Tibial artery (tissue), 4 donors: Measurements from ENCODE around the gene HPS1.

ENCODE experiments used
- DNase-seq, 2 donors: peaks; one replicate each; pipeline ENCODE4 v3.0.0-alpha.2; 2019
- H3K27ac ChIP-seq, 2 donors: fragments of 200-600 bp; sonication (generic) in 1 of 2; 1 replicate in 1 of 2; 2 replicates in 1 of 2; pipeline ENCODE4 v1.5.1; 2018 to 2019; ENCODE audit warnings: mild to moderate bottlenecking in 1 of 2
- H3K27me3 ChIP-seq, 2 donors: fragments of 200-600 bp; sonication (generic) in 1 of 2; one replicate each; pipeline versions ENCODE4 v1.5.1 to v1.6.0; 2016 to 2019
- H3K36me3 ChIP-seq, 3 donors: fragments of 200-600 bp; sonication (generic) in 2 of 3; one replicate each; pipeline ENCODE4 v1.5.1; 2016 to 2019; ENCODE audit warnings: mild to moderate bottlenecking in 2 of 3
- H3K4me1 ChIP-seq, 4 donors: fragments of 200-600 bp; sonication (generic) in 2 of 4; 1 replicate in 3 of 4; 2 replicates in 1 of 4; pipeline ENCODE4 v1.5.1; 2016 to 2019
- H3K4me3 ChIP-seq, 2 donors: fragments of 200-600 bp; sonication (generic) in 1 of 2; 1 replicate in 1 of 2; 2 replicates in 1 of 2; pipeline ENCODE4 v1.5.1; 2018 to 2019; ENCODE audit warnings: mild to moderate bottlenecking in 2 of 2
- H3K9me3 ChIP-seq, 3 donors: fragments of 200-600 bp; sonication (generic) in 1 of 3; one replicate each; pipeline ENCODE4 v1.5.1; 2016 to 2019
- intact Hi-C: fragments of 100-400 bp; cut with DNase I; formaldehyde crosslinking; loops from one replicate; pipeline ENCODE4 v1.15.0; 2023; ENCODE audit warnings: low total_unique reads
- TF ChIP-seq, protein P1 (sequence below), 2 experiments: fragments of 200-600 bp in 1 of 2; fragments of 450-650 bp in 1 of 2; IDR thresholded peaks; one replicate each; pipeline ENCODE4 v1.5.1; 2017 to 2019; ENCODE audit warnings: antibody characterized with exemption in 2 of 2, mild to moderate bottlenecking in 1 of 2, moderate library complexity in 1 of 2

The HPS1 gene

DNA sequence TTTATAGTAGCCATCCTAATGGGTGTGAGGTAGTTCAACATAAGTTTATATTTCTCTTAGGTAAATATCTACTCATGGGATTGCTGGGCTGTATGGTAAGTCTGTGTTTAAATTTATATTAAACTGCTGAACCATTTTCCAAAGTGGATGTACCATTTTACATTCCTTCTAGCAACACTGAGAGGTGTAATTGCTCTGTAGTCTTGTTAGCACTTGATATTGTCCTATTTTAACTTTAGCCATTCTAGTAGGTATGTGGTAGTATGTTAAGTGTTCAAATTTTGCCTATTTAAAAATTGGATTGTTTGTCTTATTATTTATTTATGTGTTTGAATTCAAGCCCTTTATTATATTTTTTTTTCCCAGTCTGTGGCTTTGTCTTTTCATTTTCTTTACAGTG is 2.6 kb upstream of the HPS1 start:
- Histone ChIP-seq H3K27ac (no peak overlapping the region), H3K4me3 (no peak overlapping the region), H3K27me3 (no peaks in the 10 kb centered on the region), H3K9me3 (no peaks in the 10 kb centered on the region), H3K4me1 (peaks cover 0 to 27% (median 13%) of the 10 kb centered on the region in 4 donors), H3K36me3 (peaks cover 3 to 11% (median 6%) of the 10 kb centered on the region in 3 donors)
- no peak for DNase-seq
- intact Hi-C loops = no loop called here
- TF ChIP-seq, protein P1, sequence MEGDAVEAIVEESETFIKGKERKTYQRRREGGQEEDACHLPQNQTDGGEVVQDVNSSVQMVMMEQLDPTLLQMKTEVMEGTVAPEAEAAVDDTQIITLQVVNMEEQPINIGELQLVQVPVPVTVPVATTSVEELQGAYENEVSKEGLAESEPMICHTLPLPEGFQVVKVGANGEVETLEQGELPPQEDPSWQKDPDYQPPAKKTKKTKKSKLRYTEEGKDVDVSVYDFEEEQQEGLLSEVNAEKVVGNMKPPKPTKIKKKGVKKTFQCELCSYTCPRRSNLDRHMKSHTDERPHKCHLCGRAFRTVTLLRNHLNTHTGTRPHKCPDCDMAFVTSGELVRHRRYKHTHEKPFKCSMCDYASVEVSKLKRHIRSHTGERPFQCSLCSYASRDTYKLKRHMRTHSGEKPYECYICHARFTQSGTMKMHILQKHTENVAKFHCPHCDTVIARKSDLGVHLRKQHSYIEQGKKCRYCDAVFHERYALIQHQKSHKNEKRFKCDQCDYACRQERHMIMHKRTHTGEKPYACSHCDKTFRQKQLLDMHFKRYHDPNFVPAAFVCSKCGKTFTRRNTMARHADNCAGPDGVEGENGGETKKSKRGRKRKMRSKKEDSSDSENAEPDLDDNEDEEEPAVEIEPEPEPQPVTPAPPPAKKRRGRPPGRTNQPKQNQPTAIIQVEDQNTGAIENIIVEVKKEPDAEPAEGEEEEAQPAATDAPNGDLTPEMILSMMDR (IDR thresholded peaks at IDR 0.05) = no peak

DNA sequence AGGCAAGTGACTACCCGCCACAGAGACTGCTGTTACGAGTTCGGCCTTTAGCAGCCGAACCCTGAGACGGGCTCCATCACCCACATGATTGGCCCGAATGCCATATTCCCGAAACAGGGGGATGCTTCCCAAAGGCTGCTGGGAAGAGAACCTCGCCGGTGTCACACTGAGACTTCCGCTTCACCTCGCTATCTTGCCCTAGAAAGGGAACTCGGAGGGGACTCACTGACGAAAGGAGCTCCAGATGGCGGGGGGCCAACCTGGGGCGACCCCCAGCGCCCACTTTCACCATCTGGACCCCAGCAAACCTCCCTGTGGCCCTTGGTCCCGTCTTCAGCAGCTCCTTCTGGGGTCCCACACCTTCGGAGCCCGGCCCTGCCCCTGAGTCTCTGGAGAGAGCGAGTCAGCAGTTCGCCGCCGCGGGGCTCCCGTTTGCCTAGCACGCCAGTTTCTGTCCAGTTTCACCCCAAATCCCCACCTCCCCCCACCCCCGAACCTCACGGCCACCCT is 529 bp downstream of the HPS1 start:
- H3K36me3 ChIP-seq = peaks cover 13 to 33% (median 16%) of the 10 kb centered on the region in 3 donors

DNA sequence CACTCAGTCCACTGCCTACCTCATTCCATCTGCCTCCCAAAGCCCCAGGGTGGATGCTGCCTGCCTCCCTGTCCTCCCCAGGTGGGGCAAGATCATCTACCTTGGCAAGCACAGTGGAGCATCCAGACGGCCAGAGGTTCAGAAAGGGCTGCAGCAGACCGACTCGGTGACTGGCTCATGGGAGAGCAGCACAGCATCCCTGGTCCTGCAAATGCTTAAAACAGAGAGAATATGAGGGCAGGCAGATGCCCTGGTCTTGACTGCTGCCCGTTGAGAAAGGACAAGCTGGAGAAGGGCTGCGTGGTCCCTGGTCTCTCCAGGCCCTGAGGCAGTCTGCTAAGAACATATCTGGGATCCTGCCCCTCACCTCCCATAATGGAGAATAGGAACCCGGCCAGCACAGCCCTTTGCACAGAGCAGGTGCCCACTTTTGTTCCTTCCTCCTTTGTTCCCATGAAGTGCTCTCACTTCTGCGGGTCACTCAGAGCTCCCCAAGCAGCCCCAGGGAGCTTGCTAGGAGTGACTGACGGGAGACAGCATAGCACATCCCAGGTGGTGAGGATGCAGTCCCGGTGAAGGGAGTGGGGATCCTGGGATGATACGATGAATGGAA is 1.4 kb downstream of the HPS1 start:
- H3K4me3 ChIP-seq = peak overlapping the region; percentile 67 to 76
- TF ChIP-seq, protein P1 (IDR thresholded peaks at IDR 0.05) = no peak
- peak overlapping the region; percentile 84 to 92 for H3K27ac ChIP-seq
- no peaks in the 10 kb centered on the region for H3K27me3 ChIP-seq
- peaks cover 14 to 36% (median 16%) of the 10 kb centered on the region in 3 donors for H3K36me3 ChIP-seq
- DNase-seq = no peak
- intact Hi-C loops = no loop called here
- peaks cover 0 to 27% (median 13%) of the 10 kb centered on the region in 4 donors for H3K4me1 ChIP-seq
- no peaks in the 10 kb centered on the region for H3K9me3 ChIP-seq

More for the DNA sequence above, 529 bp downstream of the HPS1 start:
- no peaks in the 10 kb centered on the region for H3K27me3 ChIP-seq
- H3K9me3 ChIP-seq = no peaks in the 10 kb centered on the region
- TF ChIP-seq, protein P1 (IDR thresholded peaks at IDR 0.05) = no peak
- peak overlapping the region; percentile 67 to 76 for H3K4me3 ChIP-seq
- peak overlapping the region; percentile 84 to 92 for H3K27ac ChIP-seq
- intact Hi-C loops = no loop called here
- peaks cover 0 to 27% (median 13%) of the 10 kb centered on the region in 4 donors for H3K4me1 ChIP-seq
- DNase-seq = peak in 1 of 2 donors; percentile 50

DNA sequence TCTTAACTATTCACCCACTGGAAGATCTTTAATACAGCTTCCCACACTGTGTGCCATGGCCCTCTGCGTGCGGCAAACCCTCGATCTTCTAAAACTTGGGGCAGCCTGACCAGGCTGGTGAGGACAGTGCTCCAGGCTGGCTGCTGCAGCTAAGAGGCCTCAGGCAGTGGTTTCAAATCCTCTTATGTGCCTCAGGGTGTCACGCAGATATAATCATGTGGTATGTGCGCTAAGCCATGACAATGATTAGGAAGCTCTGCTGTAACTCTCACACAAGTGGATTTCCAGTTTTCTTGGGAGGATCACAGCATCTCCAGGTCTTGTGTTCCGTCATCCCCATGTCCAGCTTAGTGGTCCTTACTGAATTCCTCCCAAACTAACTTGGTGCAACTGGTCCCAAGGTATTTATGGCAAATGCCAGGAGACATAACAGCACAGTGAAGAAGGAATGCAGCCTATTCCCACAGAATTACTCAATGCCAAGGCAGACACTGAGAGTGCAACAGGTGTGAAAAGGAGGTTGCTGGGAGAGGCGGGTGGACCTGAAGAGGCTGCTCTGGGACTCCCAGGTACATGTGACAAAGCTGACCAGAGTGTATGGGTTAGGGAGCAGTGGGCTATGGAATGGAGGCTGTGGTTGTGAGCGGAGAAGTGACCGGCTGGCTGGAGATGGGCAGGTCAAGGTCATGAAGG is 2.3 kb downstream of the HPS1 start:
- no peak for DNase-seq
- TF ChIP-seq, protein P1 (IDR thresholded peaks at IDR 0.05) = no peak
- Histone ChIP-seq H3K4me1 (peaks cover 0 to 27% (median 13%) of the 10 kb centered on the region in 4 donors), H3K27ac (no peak overlapping the region), H3K9me3 (no peaks in the 10 kb centered on the region), H3K4me3 (no peak overlapping the region), H3K27me3 (no peaks in the 10 kb centered on the region), H3K36me3 (peaks cover 22 to 45% (median 22%) of the 10 kb centered on the region in 3 donors)
- intact Hi-C loops = no loop called here

DNA sequence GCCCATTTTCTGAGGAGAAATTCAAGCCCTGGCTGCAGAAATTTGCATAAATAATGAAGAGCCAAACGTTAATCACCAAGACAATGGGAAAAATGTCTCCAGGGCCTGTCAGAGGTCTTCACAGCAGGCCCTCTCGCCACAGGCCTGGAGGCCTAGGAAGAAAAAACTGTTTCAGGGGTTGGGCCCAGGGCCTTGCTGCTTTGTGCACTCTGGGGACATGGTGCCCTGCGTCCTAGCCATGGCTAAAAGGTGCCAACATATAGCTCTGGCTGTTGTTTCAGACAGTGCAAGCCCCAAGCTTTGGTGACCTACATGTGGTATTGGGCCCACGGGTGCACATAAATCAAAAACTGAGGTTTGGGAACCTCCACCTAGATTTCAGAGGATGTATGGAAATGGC is 8.0 kb downstream of the HPS1 start:
- TF ChIP-seq, protein P1 (IDR thresholded peaks at IDR 0.05) = no peak
- H3K36me3 ChIP-seq = peaks cover 46 to 80% (median 62%) of the 10 kb centered on the region in 3 donors
- no peaks in the 10 kb centered on the region for H3K27me3 ChIP-seq
- no peak overlapping the region for H3K27ac ChIP-seq
- no peak overlapping the region for H3K4me3 ChIP-seq
- DNase-seq = no peak
- no peaks in the 10 kb centered on the region for H3K4me1 ChIP-seq
- intact Hi-C loops = no loop called here
- H3K9me3 ChIP-seq = no peaks in the 10 kb centered on the region
